HCT116 (cell line): ENCODE measurements around the gene LASP1NB.

Experiments
- ATAC-seq: fragments of 200-7000 bp; cut with Tn5 transposase; 2 replicates; pipeline ENCODE4 v1.9.1; 2020; ENCODE audit warnings: mild to moderate bottlenecking, moderate library complexity
- BruUV-seq: library from RNA; stranded (reverse); fragments of 400-500 nt; replicated peaks from 2 replicates; lab custom pipeline; 2021; lab: Mats Ljungman, UMichigan
- CTCF ChIA-PET: fragments of 300-600 bp; sonication (Branson Sonifier 250); formaldehyde crosslinking; loops from one replicate; lab custom pipeline; 2021; ENCODE audit warnings: antibody characterized with exemption; lab: Charles Lee
- POLR2A ChIA-PET: fragments of 300-600, 350-600 bp; sonication (Branson Sonifier 250); formaldehyde crosslinking; loops from one replicate; lab custom pipeline; 2021; ENCODE audit warnings: antibody characterized with exemption; lab: Charles Lee
- RAD21 ChIA-PET, 2 experiments: fragments of 300-600 bp; sonication (Branson Sonifier 250); formaldehyde crosslinking; loops; one replicate each; lab custom pipeline; 2023; ENCODE audit warnings: low total read pairs in 2 of 2; ENCODE audit not compliant: uncharacterized antibody in 2 of 2, unreplicated experiment in 2 of 2, low non-redundant PET in 1 of 2; lab: Charles Lee
- DNase-seq: peaks from one replicate; pipeline ENCODE4 v3.0.0-alpha.2; 2010; ENCODE audit warnings: low read depth, low spot score
- H2AFZ ChIP-seq: fragments of 200-600 bp; shearing (Covaris generic), sonication (generic); 2 replicates; pipeline ENCODE4 v1.6.1; 2017; ENCODE audit warnings: low read depth, mixed run types, mixed read lengths, antibody characterized with exemption, low read length; ENCODE audit not compliant: poor library complexity, severe bottlenecking
- H3K27ac ChIP-seq: 2 replicates; pipeline ENCODE4 v1.5.1; 2012; ENCODE audit warnings: low read depth, low read length
- H3K27me3 ChIP-seq: fragments of 200-600 bp; sonication (generic); 2 replicates; pipeline ENCODE4 v1.6.1; 2016; ENCODE audit warnings: mixed run types, low read length, mixed read lengths; ENCODE audit not compliant: insufficient read depth
- H3K36me3 ChIP-seq, 2 experiments: fragments of 200-500 bp in 1 of 2; fragments of 200-600 bp in 1 of 2; sonication (Bioruptor generic) in 1 of 2; sonication (generic) in 1 of 2; 2 replicates each; pipeline versions ENCODE4 v1.5.1 to v1.6.1; 2014 to 2016; ENCODE audit warnings: low read length in 2 of 2, inconsistent platforms in 1 of 2, mixed read lengths in 1 of 2, mixed run types in 1 of 2; ENCODE audit not compliant: insufficient read depth in 2 of 2, control insufficient read depth in 1 of 2
- H3K4me1 ChIP-seq, 2 experiments: fragments of 200-600 bp in 1 of 2; sonication (generic) in 1 of 2; 2 replicates each; pipeline versions ENCODE4 v1.5.1 to v1.6.1; 2012 to 2017; ENCODE audit warnings: low read length in 2 of 2, inconsistent platforms in 1 of 2, mild to moderate bottlenecking in 1 of 2, mixed read lengths in 1 of 2, mixed run types in 1 of 2, moderate library complexity in 1 of 2; ENCODE audit not compliant: insufficient read depth in 2 of 2, control insufficient read depth in 1 of 2
- H3K4me2 ChIP-seq: fragments of 200-600 bp; sonication (generic); 2 replicates; pipeline ENCODE4 v1.6.1; 2017; ENCODE audit warnings: mixed run types, low read length, mixed read lengths
- H3K4me3 ChIP-seq, 2 experiments: fragments of 200-600 bp in 1 of 2; sonication (generic) in 1 of 2; replicated peaks in 1 of 2; 2 replicates each; pipeline ENCODE4 v1.5.1; 2011 to 2016; ENCODE audit warnings: low read length in 2 of 2, control low read depth in 1 of 2, low read depth in 1 of 2, mild to moderate bottlenecking in 1 of 2, mixed read lengths in 1 of 2, mixed run types in 1 of 2
- H3K79me2 ChIP-seq: fragments of 200-600 bp; sonication (generic); 2 replicates; pipeline ENCODE4 v1.6.1; 2017; ENCODE audit warnings: mild to moderate bottlenecking, mixed run types, low read length, moderate library complexity, mixed read lengths; ENCODE audit not compliant: insufficient read depth
- H3K9ac ChIP-seq: fragments of 200-600 bp; sonication (generic); 2 replicates; pipeline ENCODE4 v1.6.1; 2016; ENCODE audit warnings: low read length, mixed read lengths
- H3K9me2 ChIP-seq: fragments of 200-600 bp; sonication (generic), shearing (Covaris generic); 2 replicates; pipeline ENCODE4 v1.6.1; 2017; ENCODE audit warnings: mixed run types, mild to moderate bottlenecking, moderate library complexity; ENCODE audit not compliant: insufficient read depth
- H3K9me3 ChIP-seq, 2 experiments: fragments of 200-500 bp in 1 of 2; fragments of 200-600 bp in 1 of 2; sonication (Bioruptor generic) in 1 of 2; sonication (generic) in 1 of 2; 2 replicates each; pipeline ENCODE4 v1.6.1; 2014 to 2017; ENCODE audit warnings: low read length in 2 of 2, mixed read lengths in 2 of 2, inconsistent platforms in 1 of 2, low read depth in 1 of 2, mild to moderate bottlenecking in 1 of 2, mixed run types in 1 of 2, moderate library complexity in 1 of 2; ENCODE audit not compliant: control insufficient read depth in 1 of 2, insufficient read depth in 1 of 2
- H4K20me1 ChIP-seq: fragments of 200-600 bp; sonication (generic), shearing (Covaris generic); 2 replicates; pipeline ENCODE4 v1.6.1; 2017; ENCODE audit warnings: mixed run types, mild to moderate bottlenecking, moderate library complexity; ENCODE audit not compliant: insufficient read depth
- CBX3 ChIP-seq: IDR thresholded peaks from 2 replicates; pipeline ENCODE4 v1.6.1; 2012; ENCODE audit warnings: low read depth
- CEBPB ChIP-seq: IDR thresholded peaks from 2 replicates; pipeline ENCODE4 v1.6.1; 2012; ENCODE audit warnings: low read depth
- EGR1 ChIP-seq: IDR thresholded peaks from 2 replicates; pipeline ENCODE4 v1.6.1; 2012; ENCODE audit warnings: low read depth
- ELF1 ChIP-seq: IDR thresholded peaks from 2 replicates; pipeline ENCODE4 v1.6.1; 2012; ENCODE audit warnings: low read depth, borderline replicate concordance
- EZH2 ChIP-seq: fragments of 200-600 bp; sonication (generic); IDR thresholded peaks from 2 replicates; pipeline ENCODE4 v1.6.1; 2017; ENCODE audit warnings: antibody characterized with exemption, mixed run types
- EZH2phosphoT487 ChIP-seq: fragments of 200-600 bp; IDR thresholded peaks from 2 replicates; pipeline ENCODE4 v1.6.1; 2018; ENCODE audit warnings: antibody characterized with exemption, borderline replicate concordance
- FOSL1 ChIP-seq: IDR thresholded peaks from 2 replicates; pipeline ENCODE4 v1.6.1; 2012; ENCODE audit warnings: low read depth
- JUND ChIP-seq: IDR thresholded peaks from 2 replicates; pipeline ENCODE4 v1.6.1; 2012
- POLR2A ChIP-seq: IDR thresholded peaks from 2 replicates; pipeline ENCODE4 v1.7.0; 2011; ENCODE audit warnings: borderline replicate concordance; ENCODE audit not compliant: insufficient read depth, insufficient read length; ENCODE audit errors: extremely low read depth
- POLR2AphosphoS5 ChIP-seq: IDR thresholded peaks from 2 replicates; pipeline ENCODE4 v1.6.1; 2011; ENCODE audit warnings: mild to moderate bottlenecking, low read depth, low read length, moderate library complexity
- SP1 ChIP-seq: IDR thresholded peaks from 2 replicates; pipeline ENCODE4 v1.6.1; 2012; ENCODE audit warnings: low read depth
- SRF ChIP-seq: IDR thresholded peaks from 2 replicates; pipeline ENCODE4 v1.6.1; 2012; ENCODE audit warnings: low read depth
- TCF7L2 ChIP-seq: IDR thresholded peaks from 2 replicates; pipeline ENCODE4 v1.7.0; 2011; ENCODE audit warnings: borderline replicate concordance, inconsistent platforms; ENCODE audit not compliant: insufficient read depth, insufficient read length; ENCODE audit errors: extremely low read depth
- ZFX ChIP-seq: fragments of 450-650 bp; IDR thresholded peaks from 2 replicates; pipeline ENCODE4 v1.6.1; 2017
- ZNF274 ChIP-seq: fragments of 200-500 bp; sonication (Bioruptor generic); IDR thresholded peaks from 2 replicates; pipeline ENCODE4 v1.6.1; 2014; ENCODE audit warnings: mild to moderate bottlenecking, low read depth, low read length, inconsistent platforms
- intact Hi-C: fragments of 100-400 bp; cut with micrococcal nuclease; formaldehyde crosslinking; loops from 2 replicates; pipeline ENCODE4 v1.10.0; 2022
- TF ChIP-seq, protein P1 (sequence below), 3 experiments: fragments of 200-600 bp in 1 of 3; sonication (generic) in 1 of 3; IDR thresholded peaks in 2 of 3; conservative IDR thresholded peaks in 1 of 3; 2 replicates each; pipeline ENCODE4 v1.5.1; 2012 to 2017; ENCODE audit warnings: low read depth in 2 of 3, low read length in 2 of 3, antibody characterized with exemption in 1 of 3, borderline replicate concordance in 1 of 3, control low read depth in 1 of 3, mild to moderate bottlenecking in 1 of 3, mixed read lengths in 1 of 3, mixed run types in 1 of 3, moderate library complexity in 1 of 3; ENCODE audit not compliant: insufficient read depth in 1 of 3
- TF ChIP-seq, protein P2 (sequence below): IDR thresholded peaks from 2 replicates; pipeline ENCODE4 v1.6.1; 2012
- TF ChIP-seq, protein P3 (sequence below): IDR thresholded peaks from 2 replicates; pipeline ENCODE4 v1.6.1; 2012; ENCODE audit warnings: low read depth
- TF ChIP-seq, protein P4 (sequence below): IDR thresholded peaks from 2 replicates; pipeline ENCODE4 v1.6.1; 2011; ENCODE audit warnings: mild to moderate bottlenecking, low read length, moderate library complexity; ENCODE audit not compliant: insufficient replicate concordance; ENCODE audit errors: extremely low read depth

LASP1NB gene

DNA sequence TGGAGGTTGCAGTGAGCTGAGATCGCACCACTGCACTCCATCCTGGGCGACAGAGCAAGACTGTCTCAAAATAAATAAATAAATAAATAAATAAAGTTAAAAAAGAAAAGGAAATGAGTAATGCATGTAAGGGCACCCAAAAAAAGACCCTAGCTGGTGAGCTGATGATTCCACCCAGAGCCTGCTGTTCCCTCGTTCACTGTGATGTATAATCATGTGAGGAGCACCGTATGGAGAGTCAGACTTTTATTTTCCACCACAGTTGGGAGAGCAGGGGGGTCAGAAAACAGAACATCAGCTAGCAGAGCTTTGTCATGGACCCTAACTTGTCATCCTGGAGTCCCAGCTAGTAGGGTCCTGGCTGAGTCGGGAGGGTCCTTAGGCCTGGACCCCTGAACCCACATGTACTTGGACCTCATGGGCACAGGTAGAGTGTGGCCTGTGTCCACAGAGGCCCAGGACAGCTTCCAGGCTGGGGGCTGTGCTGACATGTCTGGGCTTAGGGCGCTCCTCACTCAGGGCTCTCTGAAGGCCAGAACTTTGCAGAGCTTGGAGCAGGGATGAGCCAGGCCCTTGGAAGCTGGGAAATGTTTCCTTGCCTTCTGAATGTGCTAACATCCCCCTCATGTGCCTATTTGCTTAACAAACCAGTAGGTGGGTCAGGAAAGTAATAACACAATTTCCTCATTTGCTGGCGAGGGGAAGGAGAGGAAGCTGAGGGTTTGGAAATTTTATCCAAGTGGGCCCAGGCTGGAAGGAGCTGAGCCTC is 18.8 kb upstream of the LASP1NB start:
- H3K36me3 ChIP-seq, result peaks cover 12 to 14% of the 10 kb centered on the region in 2 experiments; a peak in 3 of 4 replicates
- no peaks in the 10 kb centered on the region for H3K4me1 ChIP-seq
- TF ChIP-seq, protein P1, sequence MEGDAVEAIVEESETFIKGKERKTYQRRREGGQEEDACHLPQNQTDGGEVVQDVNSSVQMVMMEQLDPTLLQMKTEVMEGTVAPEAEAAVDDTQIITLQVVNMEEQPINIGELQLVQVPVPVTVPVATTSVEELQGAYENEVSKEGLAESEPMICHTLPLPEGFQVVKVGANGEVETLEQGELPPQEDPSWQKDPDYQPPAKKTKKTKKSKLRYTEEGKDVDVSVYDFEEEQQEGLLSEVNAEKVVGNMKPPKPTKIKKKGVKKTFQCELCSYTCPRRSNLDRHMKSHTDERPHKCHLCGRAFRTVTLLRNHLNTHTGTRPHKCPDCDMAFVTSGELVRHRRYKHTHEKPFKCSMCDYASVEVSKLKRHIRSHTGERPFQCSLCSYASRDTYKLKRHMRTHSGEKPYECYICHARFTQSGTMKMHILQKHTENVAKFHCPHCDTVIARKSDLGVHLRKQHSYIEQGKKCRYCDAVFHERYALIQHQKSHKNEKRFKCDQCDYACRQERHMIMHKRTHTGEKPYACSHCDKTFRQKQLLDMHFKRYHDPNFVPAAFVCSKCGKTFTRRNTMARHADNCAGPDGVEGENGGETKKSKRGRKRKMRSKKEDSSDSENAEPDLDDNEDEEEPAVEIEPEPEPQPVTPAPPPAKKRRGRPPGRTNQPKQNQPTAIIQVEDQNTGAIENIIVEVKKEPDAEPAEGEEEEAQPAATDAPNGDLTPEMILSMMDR (IDR thresholded peaks at IDR 0.05 in 2 of 3, conservative IDR thresholded peaks at IDR 0.05 in 1 of 3; ENCODE audit: borderline replicate concordance in 1 of 3, insufficient read depth in 1 of 3, low read depth in 2 of 3, low read length in 2 of 3), result no peak
- TF ChIP-seq JUND (no peak), CBX3 (no peak), FOSL1 (no peak), TCF7L2 (no peak), POLR2A (no peak), SRF (no peak), POLR2AphosphoS5 (no peak), EZH2phosphoT487 (no peak), EGR1 (no peak), EZH2 (no peak), CEBPB (no peak), ZFX (no peak), SP1 (no peak), ELF1 (no peak), ZNF274 (no peak)
- TF ChIP-seq, protein P2, sequence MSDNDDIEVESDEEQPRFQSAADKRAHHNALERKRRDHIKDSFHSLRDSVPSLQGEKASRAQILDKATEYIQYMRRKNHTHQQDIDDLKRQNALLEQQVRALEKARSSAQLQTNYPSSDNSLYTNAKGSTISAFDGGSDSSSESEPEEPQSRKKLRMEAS, result no peak
- TF ChIP-seq, protein P3, sequence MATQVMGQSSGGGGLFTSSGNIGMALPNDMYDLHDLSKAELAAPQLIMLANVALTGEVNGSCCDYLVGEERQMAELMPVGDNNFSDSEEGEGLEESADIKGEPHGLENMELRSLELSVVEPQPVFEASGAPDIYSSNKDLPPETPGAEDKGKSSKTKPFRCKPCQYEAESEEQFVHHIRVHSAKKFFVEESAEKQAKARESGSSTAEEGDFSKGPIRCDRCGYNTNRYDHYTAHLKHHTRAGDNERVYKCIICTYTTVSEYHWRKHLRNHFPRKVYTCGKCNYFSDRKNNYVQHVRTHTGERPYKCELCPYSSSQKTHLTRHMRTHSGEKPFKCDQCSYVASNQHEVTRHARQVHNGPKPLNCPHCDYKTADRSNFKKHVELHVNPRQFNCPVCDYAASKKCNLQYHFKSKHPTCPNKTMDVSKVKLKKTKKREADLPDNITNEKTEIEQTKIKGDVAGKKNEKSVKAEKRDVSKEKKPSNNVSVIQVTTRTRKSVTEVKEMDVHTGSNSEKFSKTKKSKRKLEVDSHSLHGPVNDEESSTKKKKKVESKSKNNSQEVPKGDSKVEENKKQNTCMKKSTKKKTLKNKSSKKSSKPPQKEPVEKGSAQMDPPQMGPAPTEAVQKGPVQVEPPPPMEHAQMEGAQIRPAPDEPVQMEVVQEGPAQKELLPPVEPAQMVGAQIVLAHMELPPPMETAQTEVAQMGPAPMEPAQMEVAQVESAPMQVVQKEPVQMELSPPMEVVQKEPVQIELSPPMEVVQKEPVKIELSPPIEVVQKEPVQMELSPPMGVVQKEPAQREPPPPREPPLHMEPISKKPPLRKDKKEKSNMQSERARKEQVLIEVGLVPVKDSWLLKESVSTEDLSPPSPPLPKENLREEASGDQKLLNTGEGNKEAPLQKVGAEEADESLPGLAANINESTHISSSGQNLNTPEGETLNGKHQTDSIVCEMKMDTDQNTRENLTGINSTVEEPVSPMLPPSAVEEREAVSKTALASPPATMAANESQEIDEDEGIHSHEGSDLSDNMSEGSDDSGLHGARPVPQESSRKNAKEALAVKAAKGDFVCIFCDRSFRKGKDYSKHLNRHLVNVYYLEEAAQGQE, result no peak
- TF ChIP-seq, protein P4, sequence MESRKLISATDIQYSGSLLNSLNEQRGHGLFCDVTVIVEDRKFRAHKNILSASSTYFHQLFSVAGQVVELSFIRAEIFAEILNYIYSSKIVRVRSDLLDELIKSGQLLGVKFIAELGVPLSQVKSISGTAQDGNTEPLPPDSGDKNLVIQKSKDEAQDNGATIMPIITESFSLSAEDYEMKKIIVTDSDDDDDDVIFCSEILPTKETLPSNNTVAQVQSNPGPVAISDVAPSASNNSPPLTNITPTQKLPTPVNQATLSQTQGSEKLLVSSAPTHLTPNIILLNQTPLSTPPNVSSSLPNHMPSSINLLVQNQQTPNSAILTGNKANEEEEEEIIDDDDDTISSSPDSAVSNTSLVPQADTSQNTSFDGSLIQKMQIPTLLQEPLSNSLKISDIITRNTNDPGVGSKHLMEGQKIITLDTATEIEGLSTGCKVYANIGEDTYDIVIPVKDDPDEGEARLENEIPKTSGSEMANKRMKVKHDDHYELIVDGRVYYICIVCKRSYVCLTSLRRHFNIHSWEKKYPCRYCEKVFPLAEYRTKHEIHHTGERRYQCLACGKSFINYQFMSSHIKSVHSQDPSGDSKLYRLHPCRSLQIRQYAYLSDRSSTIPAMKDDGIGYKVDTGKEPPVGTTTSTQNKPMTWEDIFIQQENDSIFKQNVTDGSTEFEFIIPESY, result no peak
- no peak overlapping the region for H3K4me2 ChIP-seq
- ChIA-PET CTCF (no interaction called here), RAD21 (no interaction called here), POLR2A (no interaction called here)
- no peaks in the 10 kb centered on the region for H3K27me3 ChIP-seq
- no peak overlapping the region for H2AFZ ChIP-seq
- H3K4me3 ChIP-seq, result no peak overlapping the region
- intact Hi-C loops, result no loop called here
- no peaks in the 10 kb centered on the region for H4K20me1 ChIP-seq
- no peak overlapping the region for H3K27ac ChIP-seq
- H3K9ac ChIP-seq, result no peak overlapping the region
- H3K9me2 ChIP-seq, result no peaks in the 10 kb centered on the region
- DNase-seq (no peak), ATAC-seq (no peak)
- H3K9me3 ChIP-seq, result no peaks in the 10 kb centered on the region
- peaks cover 64% of the 10 kb centered on the region for H3K79me2 ChIP-seq
- no TSS peak for BruUV-seq
